Neural crest cell (in vitro differentiated cells): ENCODE data around the gene GID8. TPM values are rescaled to one million over a fixed set of nuclear protein-coding genes. Genes with fewer than 3 reads are reported as not detected.

ENCODE experiments used
- DNase-seq: peaks from one replicate; pipeline ENCODE4 v3.0.0; 2021; ENCODE audit warnings: low read depth, mixed read lengths, low spot score
- H3K27ac Mint-ChIP-seq: one replicate; pipeline ENCODE4 v1.8.0; 2021; ENCODE audit warnings: mild to moderate bottlenecking, mixed read lengths; ENCODE audit not compliant: unreplicated experiment
- H3K27me3 Mint-ChIP-seq: 2 replicates; pipeline ENCODE4 v1.8.0; 2021; ENCODE audit warnings: low read depth, mild to moderate bottlenecking, mixed read lengths
- H3K36me3 Mint-ChIP-seq: 2 replicates; pipeline ENCODE4 v1.8.0; 2021; ENCODE audit warnings: low read depth, mild to moderate bottlenecking, mixed read lengths
- H3K4me1 Mint-ChIP-seq: 2 replicates; pipeline ENCODE4 v1.8.0; 2021; ENCODE audit warnings: mixed read lengths
- H3K4me3 Mint-ChIP-seq: one replicate; pipeline ENCODE4 v1.8.0; 2021; ENCODE audit warnings: mild to moderate bottlenecking, mixed read lengths
- H3K9me3 Mint-ChIP-seq: 2 replicates; pipeline ENCODE4 v1.8.0; 2021; ENCODE audit warnings: mixed read lengths
- CTCF ChIP-seq: fragments of 200-600 bp; sonication (generic); conservative IDR thresholded peaks from 2 replicates; pipeline ENCODE4 v1.5.0; 2021; ENCODE audit warnings: antibody characterized with exemption, mild to moderate bottlenecking
- total RNA-seq: library from RNA; stranded (reverse); gene quantifications from 2 replicates; pipeline ENCODE4 v1.2.1, GENCODE V29; 2021

The GID8 gene
- total RNA-seq, 1 donor from 2014 or later = 62.3 TPM

- no peak overlapping the region for H3K4me3 Mint-ChIP-seq
- H3K27ac Mint-ChIP-seq = no peak overlapping the region
- H3K27me3 Mint-ChIP-seq = peaks cover 47% of the 10 kb centered on the region
These were observed 40.6 kb downstream of the GID8 start for GRCh38 chr20:62978561-62978943.

GRCh38 chr20:62979310-62979709 lies 41.4 kb downstream of the GID8 start:
- Mint-ChIP-seq H3K27ac (peak overlapping the region; percentile 27), H3K36me3 (no peaks in the 10 kb centered on the region), H3K4me3 (no peak overlapping the region), H3K4me1 (peaks cover 40% of the 10 kb centered on the region), H3K27me3 (peaks cover 45% of the 10 kb centered on the region), H3K9me3 (no peaks in the 10 kb centered on the region)
- no peak for DNase-seq
- TF ChIP-seq CTCF = no peak

More at GRCh38 chr20:62978561-62978943, 40.6 kb downstream of the GID8 start:
- no peak for TF ChIP-seq CTCF
- Mint-ChIP-seq H3K9me3 (no peaks in the 10 kb centered on the region), H3K4me1 (peaks cover 37% of the 10 kb centered on the region), H3K36me3 (no peaks in the 10 kb centered on the region)
- no peak for DNase-seq

GRCh38 chr20:62979876-62980373 lies 42.0 kb downstream of the GID8 start:
- H3K27me3 Mint-ChIP-seq = peaks cover 44% of the 10 kb centered on the region
- DNase-seq = no peak
- peaks cover 40% of the 10 kb centered on the region for H3K4me1 Mint-ChIP-seq

GRCh38 chr20:62980380-62980960 lies 42.5 kb downstream of the GID8 start:
- Mint-ChIP-seq H3K27me3 (peaks cover 40% of the 10 kb centered on the region), H3K4me3 (peak overlapping the region; percentile 27), H3K9me3 (no peaks in the 10 kb centered on the region), H3K36me3 (no peaks in the 10 kb centered on the region), H3K4me1 (peaks cover 42% of the 10 kb centered on the region), H3K27ac (no peak overlapping the region)
- no peak for TF ChIP-seq CTCF
- no peak for DNase-seq

More at GRCh38 chr20:62979876-62980373, 42.0 kb downstream of the GID8 start:
- Mint-ChIP-seq H3K36me3 (no peaks in the 10 kb centered on the region), H3K27ac (no peak overlapping the region), H3K4me3 (no peak overlapping the region), H3K9me3 (no peaks in the 10 kb centered on the region)
- TF ChIP-seq CTCF = no peak

GRCh38 chr20:62980970-62981369 lies 43.0 kb downstream of the GID8 start:
- Mint-ChIP-seq H3K27ac (no peak overlapping the region), H3K9me3 (no peaks in the 10 kb centered on the region), H3K4me3 (peak overlapping the region; percentile 75), H3K27me3 (peaks cover 37% of the 10 kb centered on the region), H3K36me3 (no peaks in the 10 kb centered on the region), H3K4me1 (peaks cover 42% of the 10 kb centered on the region)
- TF ChIP-seq CTCF = no peak
- peak; percentile 59 for DNase-seq
